ENCODE measurements around the gene CUEDC1. TPM values are rescaled to one million over a fixed set of nuclear protein-coding genes. Genes with fewer than 3 reads are reported as not detected.

The CUEDC1 gene
- total RNA-seq, 4 donors from 2014 or later = 7.9 to 63.6 (median 18.8) TPM

DNA sequence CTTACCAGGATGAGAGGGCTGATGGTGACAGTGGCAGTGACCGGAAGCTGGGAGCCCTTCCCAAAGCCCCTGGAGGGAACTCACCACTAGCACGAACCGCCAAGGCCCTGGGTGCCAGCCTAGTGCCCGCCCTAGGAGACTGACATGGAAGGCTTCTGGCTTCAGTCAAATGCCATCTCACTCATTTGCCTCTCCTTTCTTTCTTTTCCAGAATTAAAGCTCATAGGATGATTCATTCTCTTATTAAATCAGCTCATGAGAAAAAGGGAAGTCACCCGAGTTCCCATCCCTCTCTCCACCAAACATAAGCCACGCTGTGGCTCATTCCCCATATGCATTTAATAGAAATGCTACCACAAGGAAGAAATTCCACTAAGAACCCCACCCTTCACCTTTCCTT lies 12.1 kb downstream of the CUEDC1 start:
- TF ChIP-seq POLR2A (IDR thresholded peaks at IDR 0.05) = no peak
- TF ChIP-seq, protein P1, sequence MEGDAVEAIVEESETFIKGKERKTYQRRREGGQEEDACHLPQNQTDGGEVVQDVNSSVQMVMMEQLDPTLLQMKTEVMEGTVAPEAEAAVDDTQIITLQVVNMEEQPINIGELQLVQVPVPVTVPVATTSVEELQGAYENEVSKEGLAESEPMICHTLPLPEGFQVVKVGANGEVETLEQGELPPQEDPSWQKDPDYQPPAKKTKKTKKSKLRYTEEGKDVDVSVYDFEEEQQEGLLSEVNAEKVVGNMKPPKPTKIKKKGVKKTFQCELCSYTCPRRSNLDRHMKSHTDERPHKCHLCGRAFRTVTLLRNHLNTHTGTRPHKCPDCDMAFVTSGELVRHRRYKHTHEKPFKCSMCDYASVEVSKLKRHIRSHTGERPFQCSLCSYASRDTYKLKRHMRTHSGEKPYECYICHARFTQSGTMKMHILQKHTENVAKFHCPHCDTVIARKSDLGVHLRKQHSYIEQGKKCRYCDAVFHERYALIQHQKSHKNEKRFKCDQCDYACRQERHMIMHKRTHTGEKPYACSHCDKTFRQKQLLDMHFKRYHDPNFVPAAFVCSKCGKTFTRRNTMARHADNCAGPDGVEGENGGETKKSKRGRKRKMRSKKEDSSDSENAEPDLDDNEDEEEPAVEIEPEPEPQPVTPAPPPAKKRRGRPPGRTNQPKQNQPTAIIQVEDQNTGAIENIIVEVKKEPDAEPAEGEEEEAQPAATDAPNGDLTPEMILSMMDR (IDR thresholded peaks at IDR 0.05) = no peak
- intact Hi-C loops (cut with DNase I; ENCODE audit: low total_unique reads) = no loop called here

DNA sequence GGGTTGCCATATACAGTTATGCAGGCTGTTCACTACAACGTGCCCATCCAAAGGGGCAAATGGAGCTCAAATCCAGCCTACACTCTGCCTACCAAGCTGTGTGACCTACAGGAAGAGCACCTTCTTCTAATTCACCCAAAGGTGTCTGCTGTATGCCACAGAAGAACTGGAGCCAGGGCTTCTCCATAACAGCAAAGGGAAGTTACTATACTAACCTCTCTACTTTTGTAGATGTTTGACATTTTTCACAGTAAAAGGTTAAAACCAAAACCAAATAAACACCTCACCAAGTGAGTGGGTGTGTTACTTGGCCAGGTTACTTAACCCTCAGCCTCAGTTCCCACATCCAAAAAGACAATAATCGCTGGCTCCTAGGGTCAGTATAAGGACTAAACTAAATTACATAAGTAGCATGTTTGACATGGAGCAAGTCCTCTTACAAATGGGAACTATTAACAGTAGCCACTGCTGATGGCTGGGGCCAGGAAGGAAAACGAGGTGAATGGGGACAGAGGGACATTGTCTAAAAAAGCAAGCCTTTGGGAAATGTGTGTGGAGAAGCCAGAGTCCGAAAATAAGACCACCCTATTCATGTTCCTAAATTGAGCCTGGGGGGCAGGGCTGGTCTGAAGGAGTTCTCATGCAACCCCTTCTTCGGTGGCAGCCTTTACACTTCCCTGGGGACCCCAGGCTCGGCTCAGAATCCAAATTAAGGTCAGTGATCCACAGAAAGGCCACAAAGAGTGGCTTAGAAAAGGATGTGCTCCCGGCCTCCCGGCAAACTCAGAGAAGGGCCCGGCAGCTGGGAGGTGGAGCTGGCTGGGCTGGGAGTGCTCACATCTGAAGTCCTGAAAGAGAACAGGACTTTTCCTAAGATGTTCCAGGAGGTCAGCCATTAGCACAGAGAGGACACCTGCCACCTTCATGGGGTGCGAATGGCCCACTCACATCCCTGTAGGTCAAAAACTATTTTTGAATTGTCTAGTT lies 13.5 kb downstream of the CUEDC1 start:
- TF ChIP-seq, protein P1 (IDR thresholded peaks at IDR 0.05) = no peak
- no peak for TF ChIP-seq POLR2A (IDR thresholded peaks at IDR 0.05)
- peaks cover 10 to 22% of the 10 kb centered on the region in 2 donors for H3K4me1 ChIP-seq
- no peaks in the 10 kb centered on the region for H3K9me3 ChIP-seq
- peak overlapping the region; percentile 53 to 77 for H3K27ac ChIP-seq
- intact Hi-C loops (cut with DNase I; ENCODE audit: low total_unique reads) = no loop called here
- H3K36me3 ChIP-seq = no peaks in the 10 kb centered on the region
- no peaks in the 10 kb centered on the region for H3K27me3 ChIP-seq
- DNase-seq = no peak
- H3K4me3 ChIP-seq = no peak overlapping the region

More for the DNA sequence above, 12.1 kb downstream of the CUEDC1 start:
- Histone ChIP-seq H3K4me3 (no peak overlapping the region), H3K9me3 (no peaks in the 10 kb centered on the region), H3K4me1 (peaks cover 16 to 17% of the 10 kb centered on the region in 2 donors), H3K27ac (peak overlapping the region; percentile 53 to 77), H3K36me3 (no peaks in the 10 kb centered on the region), H3K27me3 (no peaks in the 10 kb centered on the region)
- DNase-seq = no peak

- Histone ChIP-seq H3K4me3 (no peak overlapping the region), H3K36me3 (no peaks in the 10 kb centered on the region), H3K27ac (peak overlapping the region; percentile 53 to 77), H3K9me3 (no peaks in the 10 kb centered on the region), H3K27me3 (no peaks in the 10 kb centered on the region), H3K4me1 (peaks cover 14 to 28% of the 10 kb centered on the region in 2 donors)
- TF ChIP-seq POLR2A (IDR thresholded peaks at IDR 0.05) = no peak
- TF ChIP-seq, protein P1 (IDR thresholded peaks at IDR 0.05) = no peak
- intact Hi-C loops (cut with DNase I; ENCODE audit: low total_unique reads) = no loop called here
- DNase-seq = peak; percentile 41 to 62
Measured at GRCh38 chr17:57940653-57941329, 14.4 kb downstream of the CUEDC1 start.

DNA sequence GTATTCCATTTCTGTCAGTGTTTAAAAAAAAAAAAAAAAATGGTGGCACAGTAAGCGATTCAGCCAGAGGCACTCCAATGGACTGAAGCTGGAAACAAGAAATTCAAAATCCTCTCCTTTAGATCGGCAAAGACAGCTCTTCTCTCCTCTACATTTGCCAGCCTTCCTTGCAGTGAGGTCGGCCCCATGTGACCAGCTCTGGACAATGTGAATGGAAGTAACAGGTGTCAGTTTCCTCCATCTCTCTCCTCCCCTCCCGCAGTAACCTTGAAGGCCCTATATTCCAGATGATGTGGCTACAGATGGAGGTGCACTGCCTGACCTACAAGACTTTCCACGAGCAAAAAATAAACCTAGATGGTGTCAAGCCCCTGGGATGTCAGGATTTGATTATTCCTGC lies 15.0 kb downstream of the CUEDC1 start:
- Histone ChIP-seq H3K27me3 (no peaks in the 10 kb centered on the region), H3K27ac (peak overlapping the region; percentile 53 to 77), H3K36me3 (no peaks in the 10 kb centered on the region), H3K9me3 (no peaks in the 10 kb centered on the region), H3K4me1 (peaks cover 12 to 28% of the 10 kb centered on the region in 2 donors), H3K4me3 (no peak overlapping the region)
- no peak for DNase-seq
- intact Hi-C loops (cut with DNase I; ENCODE audit: low total_unique reads) = no loop called here
- TF ChIP-seq, protein P1 (IDR thresholded peaks at IDR 0.05) = no peak
- no peak for TF ChIP-seq POLR2A (IDR thresholded peaks at IDR 0.05)

DNA sequence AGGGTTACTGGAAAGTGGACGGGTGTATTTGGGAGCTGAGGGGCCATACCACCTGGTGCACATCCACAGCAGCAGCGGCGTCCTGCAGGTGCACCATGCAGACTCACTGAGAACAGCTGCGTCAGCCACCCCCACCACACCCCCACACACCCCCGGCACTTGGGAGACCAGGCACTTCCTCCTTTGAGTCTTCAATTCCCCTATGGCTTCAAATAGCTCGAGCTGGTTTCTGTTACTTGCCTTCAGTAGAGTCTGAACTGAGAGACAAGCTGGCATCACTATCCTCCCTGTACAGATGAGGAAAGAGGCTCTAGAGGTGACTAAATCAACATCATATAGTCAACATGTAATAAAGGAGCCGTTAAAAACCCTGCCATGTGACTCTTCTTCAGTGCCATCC lies 15.4 kb downstream of the CUEDC1 start:
- no peak for DNase-seq
- intact Hi-C loops (cut with DNase I; ENCODE audit: low total_unique reads) = no loop called here
- H3K27ac ChIP-seq = peak overlapping the region; percentile 53 to 77
- TF ChIP-seq, protein P1 (IDR thresholded peaks at IDR 0.05) = no peak
- TF ChIP-seq POLR2A (IDR thresholded peaks at IDR 0.05) = no peak
- no peaks in the 10 kb centered on the region for H3K36me3 ChIP-seq
- no peaks in the 10 kb centered on the region for H3K27me3 ChIP-seq
- H3K4me3 ChIP-seq = no peak overlapping the region
- no peaks in the 10 kb centered on the region for H3K9me3 ChIP-seq
- peaks cover 11 to 26% of the 10 kb centered on the region in 2 donors for H3K4me1 ChIP-seq
